CD4-positive, alpha-beta T cell treated with Interleukin-2 at 100 ng/mL for 4 hours (primary cell): ENCODE results near the gene PIH1D2.
A peak's percentile ranks its signal among the peaks of the same experiment; 100 is the strongest.
"Not testable (repeated sequence)": the region's sequence is repeated elsewhere in the genome, so short reads cannot be mapped to it uniquely, and the experiment has no call there.

Experiments
- DNase-seq: peaks from one replicate; pipeline ENCODE4 v3.0.0-alpha.2; 2020; ENCODE audit warnings: low spot score

The PIH1D2 gene

GRCh38 chr11:112073941-112074811 lies at the start of gene PIH1D2, which contains the start of gene NKAPD1:
Gene PIH1D2 (minus strand): TSS chr11:112074017. CDS start chr11:112073174, 843 bp downstream.
Gene NKAPD1 (plus strand): TSS chr11:112074299. CDS start chr11:112075575, 1,276 bp downstream.
- peak; percentile 89 for DNase-seq

GRCh38 chr11:112123129-112123528 lies 49.3 kb upstream of the PIH1D2 start:
- no peak for DNase-seq

GRCh38 chr11:112121981-112122615 lies 48.3 kb upstream of the PIH1D2 start:
- no peak for DNase-seq

GRCh38 chr11:112118176-112118575 lies 44.4 kb upstream of the PIH1D2 start:
- DNase-seq = no peak

- no peak for DNase-seq
Observed at GRCh38 chr11:112115386-112115785, 41.6 kb upstream of the PIH1D2 start.

- no peak for DNase-seq
Observed at GRCh38 chr11:112114460-112114859, 40.6 kb upstream of the PIH1D2 start.

GRCh38 chr11:112113539-112114457 lies 40.0 kb upstream of the PIH1D2 start:
- peak; percentile 47 for DNase-seq

- no peak for DNase-seq
Observed at GRCh38 chr11:112106070-112106469, 32.3 kb upstream of the PIH1D2 start.

- DNase-seq = no peak
Observed at GRCh38 chr11:112103446-112103845, 29.6 kb upstream of the PIH1D2 start.

GRCh38 chr11:112100462-112100861 lies 26.6 kb upstream of the PIH1D2 start:
- no peak for DNase-seq

GRCh38 chr11:112097734-112098528 lies 24.1 kb upstream of the PIH1D2 start:
- DNase-seq = no peak

GRCh38 chr11:112096194-112096593 lies 22.4 kb upstream of the PIH1D2 start:
- DNase-seq = no peak

- not testable (repeated sequence) for DNase-seq
Observed at GRCh38 chr11:112095302-112095701, 21.5 kb upstream of the PIH1D2 start.

GRCh38 chr11:112087212-112087611 lies 13.4 kb upstream of the PIH1D2 start:
- no peak for DNase-seq

GRCh38 chr11:112086422-112087191 lies 12.8 kb upstream of the PIH1D2 start, which contains the start of the genes SDHD and TIMM8B:
Gene SDHD (plus strand): TSS chr11:112086873. CDS start chr11:112086908, 35 bp downstream.
Gene TIMM8B (minus strand): TSS chr11:112086756. CDS start chr11:112086723, 33 bp downstream.
- peak; percentile 97 for DNase-seq

- peak; percentile 31 for DNase-seq
Observed at GRCh38 chr11:112085822-112086421, 12.1 kb upstream of the PIH1D2 start.

- no peak for DNase-seq
Observed at GRCh38 chr11:112082729-112083128, 8.9 kb upstream of the PIH1D2 start.

GRCh38 chr11:112062923-112063322 lies 10.9 kb downstream of the PIH1D2 start:
- no peak for DNase-seq

GRCh38 chr11:112058103-112058502 lies 15.7 kb downstream of the PIH1D2 start:
- no peak for DNase-seq

- no peak for DNase-seq
Observed at GRCh38 chr11:112057170-112057569, 16.6 kb downstream of the PIH1D2 start.
